Measurements from ENCODE around the gene GLTPD2.
"Not testable (repeated sequence)": the region's sequence is repeated elsewhere in the genome, so short reads cannot be mapped to it uniquely, and the experiment has no call there.

Gene GLTPD2

GRCh38 chr17:4811471-4811870 is 22.7 kb downstream of the GLTPD2 start:
- DNase-seq, result no peak

GRCh38 chr17:4812690-4813089 is 23.9 kb downstream of the GLTPD2 start:
- DNase-seq, result no peak

- no peak for DNase-seq
These were observed 26.4 kb downstream of the GLTPD2 start for GRCh38 chr17:4815043-4815675.

- DNase-seq, result no peak
These were observed 28.1 kb downstream of the GLTPD2 start for GRCh38 chr17:4816826-4817225.

- no peak for DNase-seq
These were observed 29.5 kb downstream of the GLTPD2 start for GRCh38 chr17:4818276-4818675.

GRCh38 chr17:4822835-4823234 is 34.1 kb downstream of the GLTPD2 start:
- no peak for DNase-seq

GRCh38 chr17:4823373-4824089 is 34.8 kb downstream of the GLTPD2 start:
- DNase-seq, result no peak

GRCh38 chr17:4827399-4827798 is 38.6 kb downstream of the GLTPD2 start:
- DNase-seq, result no peak

- DNase-seq, result not testable (repeated sequence)
These were observed 44.0 kb downstream of the GLTPD2 start for GRCh38 chr17:4832829-4833177.

- peak; percentile 78 for DNase-seq
These were observed 44.6 kb downstream of the GLTPD2 start, which contains the start of gene MINK1 for GRCh38 chr17:4833178-4833940. Gene MINK1 (plus strand): TSS chr17:4833340. CDS start chr17:4833584, 244 bp downstream.

- no peak for DNase-seq
These were observed 45.3 kb downstream of the GLTPD2 start for GRCh38 chr17:4833941-4834680.

GRCh38 chr17:4834681-4835020 is 45.9 kb downstream of the GLTPD2 start:
- no peak for DNase-seq

- DNase-seq, result no peak
These were observed 47.5 kb downstream of the GLTPD2 start for GRCh38 chr17:4836221-4836620.

GRCh38 chr17:4837471-4838308 is 48.9 kb downstream of the GLTPD2 start:
- no peak for DNase-seq

- no peak for DNase-seq
These were observed 49.6 kb downstream of the GLTPD2 start for GRCh38 chr17:4838309-4838785.

- DNase-seq, result no peak
These were observed 50.5 kb downstream of the GLTPD2 start for GRCh38 chr17:4839221-4839620.

Measured in NCI-H1048 (cell line).